NCI-H2171 treated with DMSO at 0.1 percent for 48 hours (cell line): ENCODE results near the gene HLCS.

Experiments used
- DNase-seq: peaks from one replicate; lab custom pipeline; 2025; lab: John Stamatoyannopoulos, UW

The HLCS gene

DNA sequence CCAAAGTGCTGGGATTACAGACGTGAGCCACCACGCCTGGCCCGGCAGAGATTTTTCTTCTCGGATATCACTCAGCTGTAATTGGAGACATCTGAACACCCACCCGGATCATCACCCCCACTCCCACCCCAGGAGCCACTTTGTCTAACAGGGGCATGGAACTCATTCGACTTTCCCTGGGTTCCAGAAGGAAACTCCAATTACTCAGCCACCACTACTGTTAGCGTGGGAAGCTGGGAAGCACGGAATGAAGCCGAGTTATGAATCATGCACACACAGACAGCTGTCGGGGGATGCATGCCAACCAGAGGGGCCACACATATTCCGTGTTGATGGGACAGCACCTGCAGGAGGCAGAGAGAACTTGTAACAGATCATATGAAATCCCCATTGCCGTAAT is 85.2 kb downstream of the HLCS start:
- no peak for DNase-seq

DNA sequence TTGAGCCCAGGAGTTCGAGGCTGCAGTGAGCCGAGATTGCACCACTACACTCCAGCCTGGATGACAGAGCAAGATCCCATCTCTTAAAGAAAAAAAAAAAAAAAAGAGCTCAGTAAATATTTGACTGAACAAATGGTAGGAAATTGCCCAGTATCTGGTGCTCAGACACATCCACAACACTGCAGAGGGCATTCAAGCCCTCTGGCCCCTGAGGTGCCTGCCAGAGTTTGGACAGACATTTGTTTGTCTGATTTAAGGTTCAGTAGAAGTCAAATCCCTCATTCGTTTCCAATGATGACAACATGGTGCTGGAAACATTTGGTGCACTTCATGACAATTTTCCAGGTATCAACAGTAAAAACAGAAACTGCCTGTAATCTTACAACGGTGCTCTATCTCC is 86.6 kb downstream of the HLCS start:
- DNase-seq = no peak

DNA sequence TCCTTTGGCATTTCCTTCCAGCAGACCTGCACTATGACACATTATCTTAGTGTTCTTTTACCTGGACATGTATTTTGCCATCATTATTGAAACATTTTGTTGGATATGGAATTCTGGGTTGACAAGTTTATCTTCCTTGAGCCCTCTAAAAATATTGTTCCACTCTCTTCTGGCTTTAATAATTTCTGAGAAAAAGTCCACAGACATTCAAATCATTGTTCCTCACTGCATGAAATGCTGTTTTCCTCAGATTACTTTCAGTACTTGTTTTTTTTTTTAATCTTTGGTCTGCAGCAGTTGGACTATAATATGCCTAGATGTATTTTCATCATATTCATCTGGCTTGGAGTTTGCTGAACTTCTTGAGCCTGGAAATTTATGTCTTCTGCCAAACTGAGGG is 88.7 kb downstream of the HLCS start:
- no peak for DNase-seq

DNA sequence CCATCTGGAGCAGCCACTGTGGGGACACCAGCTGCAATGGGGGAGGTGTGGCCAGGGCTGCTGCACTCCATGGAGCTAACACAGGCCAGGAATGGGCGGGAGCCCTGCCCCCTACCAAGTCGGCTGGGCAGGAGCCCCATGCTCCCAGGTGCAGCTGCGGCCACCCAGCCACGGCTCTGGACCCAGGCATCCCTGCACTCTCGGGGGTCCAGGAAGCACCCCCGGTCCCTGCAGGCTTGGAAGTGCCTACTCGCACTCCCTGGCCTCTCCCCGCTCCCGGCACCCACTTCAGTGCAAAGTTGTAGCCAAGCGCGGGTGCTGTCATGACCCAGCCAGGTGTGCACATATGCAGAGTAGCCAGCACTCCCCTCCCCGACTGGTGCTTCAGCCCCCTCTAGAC is 91.8 kb downstream of the HLCS start:
- DNase-seq = no peak

DNA sequence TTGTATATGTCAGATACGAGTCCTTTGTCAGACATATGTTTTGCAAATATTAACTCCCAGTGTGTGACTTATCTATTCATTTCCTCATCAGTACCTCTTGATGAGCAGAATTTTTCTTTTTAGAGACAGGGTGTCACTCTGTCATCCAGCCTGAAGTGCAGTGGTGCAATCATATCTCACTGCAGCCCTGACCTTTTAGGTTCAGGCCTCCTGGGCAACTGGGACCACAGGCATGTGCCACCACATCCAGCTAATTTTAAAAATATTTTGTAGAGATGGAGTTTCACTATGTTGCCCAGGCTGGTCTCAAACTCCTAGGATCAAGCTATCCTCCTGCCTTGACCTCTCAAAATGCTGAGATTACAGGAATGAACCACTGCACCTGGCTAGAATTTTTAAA is 93.0 kb downstream of the HLCS start:
- no peak for DNase-seq

DNA sequence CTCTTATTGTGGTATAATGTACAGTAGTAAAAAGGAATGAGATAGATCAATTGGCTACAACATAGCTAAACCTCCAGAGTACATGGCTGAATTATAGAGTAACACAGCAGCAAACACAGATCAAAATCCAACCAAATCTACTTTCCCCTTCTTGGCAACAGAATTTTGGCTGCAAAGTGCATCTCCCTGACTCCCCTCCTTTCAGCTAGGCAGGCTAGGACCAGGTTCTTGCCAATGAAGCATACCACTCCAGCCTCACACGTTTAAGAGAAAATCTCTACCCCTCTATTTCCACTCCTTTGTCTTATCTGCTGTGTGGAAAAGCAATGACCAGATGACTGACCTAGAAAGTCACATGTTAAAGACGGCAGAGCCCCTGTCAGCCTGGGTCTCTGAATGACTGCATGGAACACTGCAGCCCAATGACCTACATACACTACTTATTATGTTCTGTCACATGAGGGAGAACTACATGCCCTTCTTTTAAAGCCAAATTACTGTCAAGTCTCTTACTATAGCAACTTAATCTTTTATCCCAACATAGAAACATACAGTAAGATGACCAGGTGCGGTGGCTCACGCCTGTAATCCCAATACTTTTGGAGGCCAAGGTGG is 99.1 kb downstream of the HLCS start:
- no peak for DNase-seq

DNA sequence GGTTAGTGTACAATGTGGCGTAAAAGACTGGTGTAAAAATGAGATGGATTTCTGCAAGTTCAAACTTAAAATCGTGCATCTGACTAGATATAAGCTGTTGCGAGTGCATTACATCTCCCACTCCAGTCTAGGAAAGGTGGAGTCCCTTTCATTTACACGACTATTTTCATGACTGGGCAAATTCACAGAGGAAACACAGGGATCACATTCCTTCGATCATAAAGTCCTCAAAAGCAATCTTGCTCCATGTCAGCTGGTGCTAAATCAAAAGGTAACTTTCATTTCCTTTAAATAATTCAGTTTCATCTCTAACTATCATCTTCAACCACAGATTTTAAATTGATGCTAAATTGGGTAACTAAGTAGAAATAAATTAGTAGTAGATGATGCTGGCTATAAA is 100.0 kb downstream of the HLCS start:
- DNase-seq = no peak

DNA sequence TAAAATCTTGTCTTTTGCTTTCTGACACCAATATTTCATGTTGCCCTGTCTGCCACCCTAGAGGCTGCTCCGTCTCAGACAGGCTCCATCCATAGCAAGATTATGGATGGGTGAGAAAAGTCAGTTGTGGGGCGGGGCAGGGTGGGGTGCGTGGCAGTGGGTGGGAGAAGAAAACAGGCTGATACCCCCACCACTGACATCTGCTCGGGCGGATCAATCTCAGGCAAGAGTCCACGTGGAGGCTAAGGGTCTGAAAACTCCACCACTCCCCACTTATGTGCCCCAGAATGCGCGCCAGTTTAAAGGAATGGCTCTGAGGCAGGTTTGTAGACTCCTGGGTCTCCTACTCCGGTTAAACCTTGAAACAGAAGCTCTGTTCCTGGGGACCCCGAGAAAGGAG is 101.5 kb downstream of the HLCS start:
- DNase-seq = no peak

DNA sequence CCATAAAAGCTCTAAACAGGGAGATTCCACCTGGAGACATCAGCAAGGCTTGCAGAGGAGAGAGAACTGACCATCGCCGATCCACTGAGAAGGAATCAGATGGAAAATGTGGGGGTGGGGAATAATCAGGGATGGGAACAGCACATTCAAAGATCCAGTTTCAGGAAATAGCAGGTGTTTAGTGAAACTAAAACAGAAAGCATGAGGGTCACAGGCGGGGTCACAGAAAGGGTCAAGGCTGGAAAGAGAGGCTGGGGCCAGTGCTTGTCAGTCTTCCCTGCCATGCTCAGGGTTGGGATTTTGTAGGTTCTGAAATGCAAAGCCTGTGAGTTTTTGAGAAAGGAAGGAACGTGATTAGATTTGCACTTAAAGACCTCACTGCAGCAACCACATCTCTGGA is 103.2 kb downstream of the HLCS start:
- no peak for DNase-seq

DNA sequence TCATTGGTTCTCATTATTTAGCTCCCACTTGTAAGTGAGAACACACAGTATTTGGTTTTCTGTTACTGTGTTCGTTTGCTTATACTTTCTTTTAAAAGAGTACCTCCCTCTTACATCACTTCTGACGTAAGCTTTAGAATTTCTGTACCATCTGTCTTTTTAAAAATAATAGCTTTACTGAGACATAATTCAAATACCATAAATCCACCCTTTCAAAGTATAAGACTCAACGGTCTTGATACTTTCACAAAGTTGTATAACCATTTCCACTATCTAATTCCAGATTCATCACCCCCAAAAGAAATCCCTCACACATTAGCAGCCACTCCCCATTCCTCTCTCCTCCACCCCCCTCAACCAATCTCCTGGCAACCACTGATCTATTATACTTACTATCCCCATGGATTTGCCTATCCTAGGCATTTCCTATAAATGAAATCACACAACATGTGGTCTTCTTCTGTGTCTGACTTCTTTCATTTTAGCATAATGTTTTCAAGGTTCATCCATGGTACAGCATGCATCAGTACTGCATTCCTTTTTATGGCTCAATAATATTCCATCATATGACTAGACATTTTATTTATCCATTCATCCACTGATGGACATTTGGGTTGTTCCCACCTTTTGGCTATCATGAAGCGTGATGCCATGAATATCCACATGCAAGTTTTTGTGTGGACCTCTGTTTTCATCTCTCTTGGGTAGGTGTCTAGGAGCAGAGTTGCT is 104.7 kb downstream of the HLCS start:
- no peak for DNase-seq

DNA sequence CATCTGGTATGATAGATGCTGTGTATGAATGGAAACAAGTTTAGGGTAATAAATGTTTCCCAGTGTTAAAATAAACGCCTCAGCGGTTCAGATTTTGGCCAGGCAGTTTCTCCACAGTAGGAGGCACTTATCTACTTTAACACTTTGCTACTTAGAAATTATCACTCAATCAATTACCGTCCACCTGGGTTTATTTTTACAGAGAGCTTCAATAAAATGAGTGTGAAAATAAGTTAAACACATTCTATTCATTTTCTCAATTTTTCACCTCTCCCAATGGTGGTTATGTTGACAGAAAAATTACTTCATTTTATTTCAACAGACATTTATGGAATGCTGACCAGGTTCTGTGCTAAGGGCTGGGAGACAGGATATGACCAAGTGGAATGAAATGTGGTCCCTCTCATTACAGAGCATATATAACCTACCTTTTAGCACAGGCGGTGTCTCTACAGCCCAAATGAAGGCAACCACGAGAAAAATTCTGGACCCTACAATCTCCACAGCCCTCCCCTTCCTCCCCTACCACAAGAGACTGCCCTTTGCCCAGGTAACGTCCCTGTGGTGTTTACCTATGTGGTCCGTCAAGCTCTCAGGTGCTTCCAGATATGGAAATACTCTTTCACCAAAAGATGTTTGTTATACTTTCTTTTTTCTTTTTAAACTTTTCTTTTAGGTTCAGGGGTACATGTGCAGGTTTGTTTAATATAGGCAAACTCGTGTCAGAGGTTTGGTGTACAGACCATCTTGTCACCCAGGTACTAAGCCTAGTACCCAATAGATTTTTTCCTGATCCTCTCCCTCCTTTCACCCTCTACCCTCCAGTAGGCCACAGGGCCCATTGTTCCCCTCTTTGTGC is 105.5 kb downstream of the HLCS start:
- no peak for DNase-seq

DNA sequence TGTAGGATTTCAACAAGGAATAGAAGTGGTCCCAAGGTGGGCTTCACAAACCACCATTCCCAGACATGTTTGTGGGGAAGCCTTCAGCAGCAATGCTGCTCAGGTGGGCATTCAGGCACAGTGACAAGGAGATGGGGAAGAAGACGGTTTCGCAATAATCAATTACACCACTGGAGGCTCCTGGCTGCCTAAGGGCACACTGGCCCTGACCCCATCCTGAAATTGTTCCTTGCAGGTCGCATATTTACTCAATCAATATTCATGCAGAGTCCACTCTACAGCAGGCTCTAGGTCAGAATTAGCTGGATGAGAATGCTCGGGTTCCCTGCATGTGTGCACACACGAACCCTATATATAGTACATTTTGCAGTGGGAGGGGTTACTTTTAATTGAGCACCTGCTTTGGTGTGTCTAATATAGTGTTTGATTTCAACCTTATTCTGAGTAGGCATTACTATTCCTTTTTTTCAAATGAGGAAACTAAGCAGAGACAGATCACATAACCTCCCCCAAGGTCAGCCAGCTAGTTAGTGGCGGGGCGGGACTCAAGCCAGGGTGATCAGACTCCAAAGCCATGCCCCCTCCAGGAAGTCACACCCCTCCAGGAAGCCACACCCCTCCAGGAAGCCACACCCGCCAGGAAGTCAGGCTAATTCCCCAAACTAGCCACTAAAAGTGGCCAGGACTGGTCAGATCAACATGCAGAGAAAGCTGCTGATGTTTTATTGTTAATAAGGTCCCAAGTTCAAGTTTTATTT is 106.5 kb downstream of the HLCS start:
- no peak for DNase-seq

DNA sequence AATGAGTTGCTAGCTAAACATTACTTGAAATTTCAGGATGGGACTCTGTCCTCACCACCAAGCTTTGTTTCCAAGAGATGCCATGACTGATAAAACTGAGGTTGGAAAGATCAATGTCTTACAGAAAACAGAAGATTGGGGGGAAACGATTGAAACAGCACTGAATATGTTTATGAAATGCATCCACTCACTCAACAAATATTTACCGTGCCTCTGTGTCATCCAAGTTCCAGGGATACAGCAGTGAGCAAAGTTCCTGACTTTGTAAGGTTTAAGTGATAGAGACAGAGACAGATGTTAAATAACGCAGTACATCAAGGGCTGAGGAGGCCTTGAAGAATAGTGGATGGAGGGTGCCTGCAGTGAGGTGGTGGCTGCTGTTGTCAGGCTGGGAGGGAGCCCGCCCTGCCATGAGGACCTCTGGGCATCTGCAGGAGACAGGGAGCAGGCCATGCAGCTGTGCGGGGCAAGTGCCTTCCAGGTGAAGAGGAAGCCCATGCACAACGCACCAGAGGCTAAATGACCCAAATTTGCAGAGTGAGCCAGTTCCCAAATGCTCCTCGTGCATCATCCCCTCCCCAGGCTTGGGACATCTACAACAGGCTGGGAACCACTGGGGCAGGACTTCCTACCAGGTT is 108.0 kb downstream of the HLCS start:
- no peak for DNase-seq

DNA sequence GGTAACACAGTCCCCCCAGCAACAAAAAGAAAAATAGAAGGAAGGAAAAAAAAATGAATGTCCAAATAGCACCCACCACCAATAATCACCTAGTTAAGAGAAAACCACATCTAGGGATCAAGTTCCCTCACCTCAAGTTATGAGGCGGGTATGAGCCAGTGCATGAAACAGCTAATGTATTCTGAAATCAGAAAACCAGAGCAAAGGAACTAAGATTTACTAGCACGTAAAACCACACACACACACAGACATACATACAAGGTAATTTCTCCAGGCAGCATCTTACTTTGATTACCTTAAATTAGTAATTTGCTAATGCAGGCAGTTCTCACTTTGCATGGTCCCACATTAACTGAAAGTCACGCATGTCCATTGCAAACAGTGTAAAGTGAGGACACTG is 109.8 kb downstream of the HLCS start:
- DNase-seq = no peak

DNA sequence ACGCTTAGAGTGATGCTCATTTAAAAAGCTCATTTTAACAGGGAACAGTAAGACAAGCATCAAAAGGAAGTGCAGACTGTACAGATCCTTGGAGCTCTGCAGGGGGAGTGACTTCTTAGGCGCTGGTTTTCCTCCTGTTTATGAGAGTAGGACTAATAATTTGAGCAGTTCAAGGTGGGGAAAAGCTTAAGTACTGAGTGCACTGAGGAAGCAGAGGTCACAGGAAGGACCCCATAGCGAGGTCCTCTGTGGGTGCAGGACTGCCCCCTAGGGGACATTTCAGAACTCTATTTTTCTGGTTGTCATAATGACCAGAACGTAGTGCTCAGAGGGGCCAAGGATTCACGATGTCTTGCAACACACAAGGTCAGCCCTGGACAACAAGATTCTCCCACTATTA is 112.1 kb downstream of the HLCS start:
- DNase-seq = no peak

DNA sequence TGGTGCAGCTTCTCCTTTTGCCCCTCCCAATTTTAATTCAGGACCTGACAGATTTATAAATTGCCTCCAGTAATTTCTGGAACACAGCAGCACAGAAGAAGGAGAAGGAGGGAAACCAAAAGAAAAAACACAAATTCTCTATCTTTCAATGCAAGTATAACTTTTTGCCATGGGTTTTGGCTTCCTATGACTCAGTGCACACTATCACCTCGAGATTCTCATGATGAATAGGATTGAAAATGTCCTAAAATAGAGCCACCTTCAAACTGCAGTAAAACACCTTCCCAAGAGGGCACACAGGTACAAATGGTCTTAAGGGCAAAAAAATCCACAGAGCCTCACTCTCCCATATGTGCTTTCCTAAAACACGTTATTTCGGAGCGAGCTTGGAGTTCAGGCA is 113.6 kb downstream of the HLCS start:
- DNase-seq = no peak

DNA sequence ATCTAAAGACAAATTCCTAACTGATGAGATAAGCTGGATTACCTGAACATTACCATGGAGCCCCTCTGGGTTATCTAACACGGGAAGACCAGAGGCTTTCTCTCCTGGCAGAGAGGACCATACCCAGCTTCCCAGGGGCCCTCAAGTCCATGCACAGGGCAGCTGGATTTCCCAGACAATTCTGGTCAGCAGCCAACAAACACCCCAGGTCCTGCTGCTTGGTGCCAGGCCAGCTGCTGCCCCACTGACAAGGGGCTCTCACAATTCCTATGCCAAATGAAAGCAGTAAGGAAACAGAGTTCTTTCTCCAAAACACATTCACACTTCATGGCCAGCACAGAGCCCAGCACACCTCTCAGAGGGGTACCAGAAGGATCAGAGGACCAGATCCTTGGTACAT is 114.2 kb downstream of the HLCS start:
- no peak for DNase-seq

DNA sequence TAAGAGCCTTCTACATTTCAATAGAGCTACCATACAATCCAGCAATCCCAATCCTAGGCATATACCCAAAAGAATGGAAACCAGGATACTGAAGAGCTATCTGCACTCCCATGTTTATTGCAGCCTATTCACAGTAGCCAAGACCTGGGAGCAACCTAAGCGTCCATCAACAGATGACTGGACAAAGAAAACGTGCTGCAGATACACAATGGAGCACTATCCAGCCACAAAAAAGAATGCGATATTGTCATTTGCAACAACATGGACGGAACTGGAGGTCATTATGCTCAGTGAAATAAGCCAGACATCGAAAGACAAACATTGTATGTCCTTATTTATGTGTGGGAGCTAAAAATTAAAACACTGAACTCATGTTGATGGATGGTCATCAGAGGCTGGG is 115.3 kb downstream of the HLCS start:
- DNase-seq = no peak

DNA sequence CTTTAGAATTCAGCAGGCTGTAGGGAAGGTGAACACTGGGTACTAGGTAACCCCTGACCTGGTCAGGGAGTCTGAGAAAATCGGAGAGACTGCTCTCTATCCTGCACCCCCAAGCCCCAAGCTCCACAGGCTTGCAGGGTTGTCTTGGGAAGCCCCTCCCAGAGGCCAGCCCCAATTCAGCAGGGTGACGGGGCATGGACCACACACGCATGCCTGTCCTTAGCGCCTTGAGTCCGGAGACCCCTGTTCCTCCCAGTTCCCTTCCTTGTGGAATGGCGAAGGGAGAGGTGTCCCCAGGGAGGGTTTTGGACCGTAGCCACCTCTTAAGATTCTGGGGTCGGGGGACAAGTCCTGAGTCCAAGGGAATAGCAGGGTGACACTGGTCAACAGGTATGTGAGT is 116.1 kb downstream of the HLCS start:
- no peak for DNase-seq

DNA sequence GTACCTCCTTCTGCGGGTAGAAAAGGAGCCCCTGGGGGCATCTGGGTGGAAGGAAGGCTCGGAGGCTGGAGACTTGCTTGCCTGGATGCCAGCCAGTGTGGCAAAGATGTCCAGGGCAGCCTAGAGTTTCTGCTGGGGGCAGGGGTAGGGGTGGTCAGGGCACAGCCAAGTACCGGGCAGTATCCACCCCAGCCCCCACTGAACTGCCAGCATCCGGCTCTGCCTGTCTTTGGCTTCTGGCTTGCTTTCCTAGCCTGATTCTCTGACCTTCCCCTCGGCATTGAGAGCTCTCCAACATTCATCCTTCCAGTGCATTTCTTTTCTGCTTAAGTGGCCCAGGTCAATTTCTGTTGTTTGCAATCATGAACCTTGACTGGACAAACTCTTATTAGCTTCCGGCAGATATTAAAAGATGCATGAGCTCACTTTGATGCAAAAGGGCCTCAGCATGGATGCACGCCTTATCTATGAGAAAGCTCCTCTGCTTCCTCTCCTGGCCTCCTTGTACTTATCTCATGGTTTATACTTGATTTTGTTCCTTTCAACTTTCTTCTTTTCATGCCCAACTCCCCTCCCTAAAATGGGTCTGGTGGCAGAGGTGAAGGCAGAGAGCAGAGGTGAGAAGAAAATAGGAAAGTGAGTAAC is 116.9 kb downstream of the HLCS start:
- no peak for DNase-seq

DNA sequence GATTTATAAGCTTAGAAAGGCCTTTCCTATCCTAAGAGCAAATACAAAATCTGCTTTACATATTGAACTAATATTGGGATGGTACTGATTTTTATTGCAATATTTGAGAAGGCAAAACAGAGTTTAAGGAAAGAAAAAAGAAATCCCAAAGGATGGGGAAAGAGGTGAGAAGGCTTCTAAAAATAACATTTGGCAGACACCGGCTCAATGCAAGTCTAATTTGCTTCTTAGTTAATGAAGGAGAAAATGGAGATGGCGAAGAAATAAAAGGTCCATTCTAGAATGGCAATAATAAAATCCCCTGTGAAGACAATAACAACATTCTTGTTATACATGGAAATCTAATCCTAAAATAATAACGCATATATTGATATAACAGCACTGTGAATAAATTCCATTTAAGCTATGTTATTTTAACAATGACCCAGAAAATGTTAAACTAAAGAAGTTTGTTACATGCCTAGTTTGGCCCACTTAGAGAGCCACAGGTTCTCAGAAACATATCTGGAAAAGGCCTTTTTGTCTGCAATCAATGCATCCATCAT is 117.7 kb downstream of the HLCS start:
- DNase-seq = no peak
